KOPT-K1 (cell line): ENCODE data around the gene FNDC3B.

Experiments used
- H3K27ac ChIP-seq: fragments of 200-600 bp; sonication (generic); 2 replicates; pipeline ENCODE4 v1.5.1; 2016; ENCODE audit warnings: antibody characterized with exemption, mild to moderate bottlenecking, low read depth, low read length; ENCODE audit not compliant: poor library complexity, severe bottlenecking
- H3K36me3 ChIP-seq: fragments of 200-600 bp; sonication (generic); 2 replicates; pipeline ENCODE4 v1.5.1; 2017; ENCODE audit warnings: antibody characterized with exemption, mild to moderate bottlenecking, low read length, moderate library complexity; ENCODE audit not compliant: insufficient read depth
- H3K9me3 ChIP-seq: fragments of 200-600 bp; sonication (generic); 2 replicates; pipeline ENCODE4 v1.5.1; 2017; ENCODE audit warnings: antibody characterized with exemption, low read length, mild to moderate bottlenecking; ENCODE audit not compliant: insufficient read depth, poor library complexity, severe bottlenecking

The FNDC3B gene

GRCh38 chr3:172213200-172213599 is 173.8 kb downstream of the FNDC3B start:
- H3K36me3 ChIP-seq = no peaks in the 10 kb centered on the region
- H3K9me3 ChIP-seq = no peaks in the 10 kb centered on the region
- no peak overlapping the region for H3K27ac ChIP-seq

GRCh38 chr3:172213904-172214303 is 174.5 kb downstream of the FNDC3B start:
- H3K27ac ChIP-seq = no peak overlapping the region
- H3K9me3 ChIP-seq = no peaks in the 10 kb centered on the region
- H3K36me3 ChIP-seq = no peaks in the 10 kb centered on the region

GRCh38 chr3:172216267-172216666 is 176.9 kb downstream of the FNDC3B start:
- H3K9me3 ChIP-seq = no peaks in the 10 kb centered on the region
- H3K36me3 ChIP-seq = no peaks in the 10 kb centered on the region
- no peak overlapping the region for H3K27ac ChIP-seq

- Histone ChIP-seq H3K9me3 (no peaks in the 10 kb centered on the region), H3K27ac (no peak overlapping the region), H3K36me3 (no peaks in the 10 kb centered on the region)
These were observed 177.5 kb downstream of the FNDC3B start for GRCh38 chr3:172216911-172217310.

GRCh38 chr3:172217877-172218276 is 178.5 kb downstream of the FNDC3B start:
- Histone ChIP-seq H3K36me3 (no peaks in the 10 kb centered on the region), H3K27ac (no peak overlapping the region), H3K9me3 (no peaks in the 10 kb centered on the region)

GRCh38 chr3:172218350-172219323 is 179.3 kb downstream of the FNDC3B start:
- H3K27ac ChIP-seq = no peak overlapping the region
- H3K9me3 ChIP-seq = no peaks in the 10 kb centered on the region
- H3K36me3 ChIP-seq = no peaks in the 10 kb centered on the region

- no peaks in the 10 kb centered on the region for H3K36me3 ChIP-seq
- no peak overlapping the region for H3K27ac ChIP-seq
- H3K9me3 ChIP-seq = no peaks in the 10 kb centered on the region
These were observed 180.4 kb downstream of the FNDC3B start for GRCh38 chr3:172219750-172220149.

- H3K27ac ChIP-seq = no peak overlapping the region
- no peaks in the 10 kb centered on the region for H3K9me3 ChIP-seq
- H3K36me3 ChIP-seq = no peaks in the 10 kb centered on the region
These were observed 182.2 kb downstream of the FNDC3B start for GRCh38 chr3:172221547-172221946.

GRCh38 chr3:172222478-172223071 is 183.2 kb downstream of the FNDC3B start:
- Histone ChIP-seq H3K36me3 (no peaks in the 10 kb centered on the region), H3K9me3 (no peaks in the 10 kb centered on the region), H3K27ac (no peak overlapping the region)

- H3K9me3 ChIP-seq = no peaks in the 10 kb centered on the region
- no peaks in the 10 kb centered on the region for H3K36me3 ChIP-seq
- H3K27ac ChIP-seq = no peak overlapping the region
These were observed 184.5 kb downstream of the FNDC3B start for GRCh38 chr3:172223870-172224269.

- H3K27ac ChIP-seq = no peak overlapping the region
- no peaks in the 10 kb centered on the region for H3K9me3 ChIP-seq
These were observed 185.3 kb downstream of the FNDC3B start for GRCh38 chr3:172224560-172225214.

GRCh38 chr3:172225215-172225707 is 185.9 kb downstream of the FNDC3B start:
- no peaks in the 10 kb centered on the region for H3K36me3 ChIP-seq
- H3K9me3 ChIP-seq = no peaks in the 10 kb centered on the region
- H3K27ac ChIP-seq = no peak overlapping the region

More at GRCh38 chr3:172224560-172225214, 185.3 kb downstream of the FNDC3B start:
- H3K36me3 ChIP-seq = no peaks in the 10 kb centered on the region

GRCh38 chr3:172226831-172227230 is 187.5 kb downstream of the FNDC3B start:
- no peaks in the 10 kb centered on the region for H3K36me3 ChIP-seq
- H3K27ac ChIP-seq = no peak overlapping the region
- H3K9me3 ChIP-seq = no peaks in the 10 kb centered on the region

- no peak overlapping the region for H3K27ac ChIP-seq
- no peaks in the 10 kb centered on the region for H3K36me3 ChIP-seq
- H3K9me3 ChIP-seq = no peaks in the 10 kb centered on the region
These were observed 188.1 kb downstream of the FNDC3B start for GRCh38 chr3:172227340-172228035.

- H3K27ac ChIP-seq = no peak overlapping the region
- H3K9me3 ChIP-seq = no peaks in the 10 kb centered on the region
- H3K36me3 ChIP-seq = no peaks in the 10 kb centered on the region
These were observed 188.6 kb downstream of the FNDC3B start for GRCh38 chr3:172228036-172228415.
